Fibroblast of lung (primary cell): ENCODE data around the gene TUBGCP5. TPM values are rescaled to one million over a fixed set of nuclear protein-coding genes. Genes with fewer than 3 reads are reported as not detected.
A peak's percentile ranks its signal among the peaks of the same experiment; 100 is the strongest.

Experiments
- DNase-seq, 2 donors: peaks; one replicate each; pipeline versions ENCODE4 v3.0.0 to v3.0.0-alpha.2; 2010; ENCODE audit warnings: low read depth in 2 of 2
- H2AFZ ChIP-seq: 2 replicates; pipeline ENCODE4 v1.5.1; 2012; ENCODE audit warnings: low read length, control low read depth, inconsistent platforms
- H3K27ac ChIP-seq: 2 replicates; pipeline ENCODE4 v1.5.1; 2011; ENCODE audit warnings: low read length, control low read depth; ENCODE audit not compliant: insufficient read depth
- H3K27me3 ChIP-seq: 2 replicates; pipeline ENCODE4 v1.5.1; 2011; ENCODE audit warnings: mild to moderate bottlenecking, low read length; ENCODE audit not compliant: control insufficient read depth, insufficient read depth
- H3K36me3 ChIP-seq: 2 replicates; pipeline ENCODE4 v1.5.1; 2011; ENCODE audit warnings: low read length; ENCODE audit not compliant: control insufficient read depth, insufficient read depth
- H3K4me1 ChIP-seq: 2 replicates; pipeline ENCODE4 v1.5.1; 2011; ENCODE audit warnings: low read length; ENCODE audit not compliant: control insufficient read depth, insufficient read depth; ENCODE audit errors: extremely low read depth
- H3K4me2 ChIP-seq: 2 replicates; pipeline ENCODE4 v1.5.1; 2011; ENCODE audit warnings: low read length, control low read depth; ENCODE audit not compliant: insufficient read depth; ENCODE audit errors: extremely low read depth
- H3K4me3 ChIP-seq, 4 experiments: fragments of 200-600 bp in 1 of 4; sonication (generic) in 1 of 4; replicated peaks in 1 of 4; 2 replicates each; pipeline ENCODE4 v1.5.1; 2011 to 2016; ENCODE audit warnings: low read length in 4 of 4, low read depth in 3 of 4, mild to moderate bottlenecking in 3 of 4, control low read depth in 2 of 4, inconsistent platforms in 1 of 4, mixed read lengths in 1 of 4; ENCODE audit not compliant: insufficient read depth in 1 of 4; ENCODE audit errors: control extremely low read depth in 1 of 4
- H3K79me2 ChIP-seq: 2 replicates; pipeline ENCODE4 v1.5.1; 2012; ENCODE audit warnings: mild to moderate bottlenecking, low read length, inconsistent platforms; ENCODE audit not compliant: control insufficient read depth, insufficient read depth
- H3K9ac ChIP-seq: 2 replicates; pipeline ENCODE4 v1.5.1; 2011; ENCODE audit warnings: mild to moderate bottlenecking, low read length, control low read depth; ENCODE audit not compliant: insufficient read depth
- H3K9me3 ChIP-seq: 2 replicates; pipeline ENCODE4 v1.5.1; 2012; ENCODE audit warnings: low read depth, low read length; ENCODE audit not compliant: control insufficient read depth, insufficient read depth
- H4K20me1 ChIP-seq: 2 replicates; pipeline ENCODE4 v1.5.1; 2011; ENCODE audit warnings: low read length; ENCODE audit not compliant: control insufficient read depth, insufficient read depth; ENCODE audit errors: extremely low read depth
- EZH2 ChIP-seq: IDR thresholded peaks from 2 replicates; pipeline ENCODE4 v1.5.1; 2012; ENCODE audit warnings: low read length, control low read depth, mild to moderate bottlenecking; ENCODE audit errors: missing control alignments
- polyA plus RNA-seq, 2 donors: library from polyadenylated mRNA; depleted of rRNA in 1 of 2; stranded (reverse) in 1 of 2; unstranded in 1 of 2; fragments of >200 nt; gene quantifications; 2 replicates each; pipeline ENCODE4 v1.2.1, GENCODE V29; 2011 to 2012; ENCODE audit warnings: missing spikeins in 1 of 2
- total RNA-seq: library from RNA; depleted of rRNA; stranded (reverse); fragments of >200 nt; gene quantifications from 2 replicates; pipeline ENCODE4 v1.2.1, GENCODE V29; 2014
- TF ChIP-seq, protein P1 (sequence below), 2 donors: IDR thresholded peaks in 1 of 2; conservative IDR thresholded peaks in 1 of 2; 1 replicate in 1 of 2; 2 replicates in 1 of 2; pipeline ENCODE4 v1.5.1; 2011 to 2012; ENCODE audit warnings: low read length in 2 of 2, control low read depth in 1 of 2, inconsistent platforms in 1 of 2, low read depth in 1 of 2, mild to moderate bottlenecking in 1 of 2

The TUBGCP5 gene
- total and polyA plus RNA-seq, 2 donors (not counting 1 experiment from before 2014, with no cell fraction given), result 17.0 to 22.0 TPM

DNA sequence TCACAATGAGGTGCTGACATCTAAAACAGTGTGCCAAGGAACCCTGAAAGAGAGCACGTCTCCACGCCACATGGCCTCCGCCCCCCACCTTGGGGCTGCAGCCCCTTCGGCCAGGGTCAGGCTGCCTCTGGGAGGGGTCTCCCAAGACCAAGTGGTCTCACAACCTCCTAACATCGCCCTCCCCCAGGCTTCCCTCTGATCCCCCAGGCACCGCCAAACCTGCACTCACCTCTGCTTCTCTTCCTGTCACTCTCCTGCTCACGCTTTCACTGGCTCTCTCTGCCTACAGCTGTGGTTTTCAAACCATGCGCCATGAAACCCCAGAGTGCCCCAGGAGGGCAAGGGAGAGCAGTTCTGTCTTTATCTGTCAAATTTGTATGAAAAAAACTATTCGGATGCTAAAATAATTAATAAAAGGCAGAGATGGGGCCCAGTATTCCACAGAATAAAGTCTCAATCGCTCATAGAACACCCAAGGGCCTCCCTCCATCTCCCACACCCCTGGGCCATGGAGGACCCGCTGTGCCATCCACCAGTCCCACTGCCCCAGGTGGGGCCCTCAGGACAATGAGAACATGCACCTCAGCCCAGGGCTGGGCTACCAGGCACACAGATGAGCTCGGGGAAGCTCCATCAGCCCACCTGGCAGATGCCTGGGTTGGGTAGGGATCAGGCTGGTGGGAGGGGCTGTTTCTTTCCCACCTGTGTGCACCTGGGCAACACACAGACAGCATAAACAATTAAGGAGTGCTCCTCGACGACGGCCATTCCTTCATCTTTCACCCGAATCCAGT lies 80.7 kb downstream of the TUBGCP5 start:
- Histone ChIP-seq H4K20me1 (no peaks in the 10 kb centered on the region), H3K9ac (no peak overlapping the region), H3K9me3 (no peaks in the 10 kb centered on the region), H3K4me2 (no peak overlapping the region), H3K4me3 (no peak overlapping the region), H2AFZ (no peak overlapping the region), H3K27me3 (no peaks in the 10 kb centered on the region), H3K4me1 (peaks cover 14% of the 10 kb centered on the region), H3K36me3 (no peaks in the 10 kb centered on the region), H3K79me2 (peaks cover 77% of the 10 kb centered on the region), H3K27ac (no peak overlapping the region)
- DNase-seq, result no peak
- TF ChIP-seq, protein P1, sequence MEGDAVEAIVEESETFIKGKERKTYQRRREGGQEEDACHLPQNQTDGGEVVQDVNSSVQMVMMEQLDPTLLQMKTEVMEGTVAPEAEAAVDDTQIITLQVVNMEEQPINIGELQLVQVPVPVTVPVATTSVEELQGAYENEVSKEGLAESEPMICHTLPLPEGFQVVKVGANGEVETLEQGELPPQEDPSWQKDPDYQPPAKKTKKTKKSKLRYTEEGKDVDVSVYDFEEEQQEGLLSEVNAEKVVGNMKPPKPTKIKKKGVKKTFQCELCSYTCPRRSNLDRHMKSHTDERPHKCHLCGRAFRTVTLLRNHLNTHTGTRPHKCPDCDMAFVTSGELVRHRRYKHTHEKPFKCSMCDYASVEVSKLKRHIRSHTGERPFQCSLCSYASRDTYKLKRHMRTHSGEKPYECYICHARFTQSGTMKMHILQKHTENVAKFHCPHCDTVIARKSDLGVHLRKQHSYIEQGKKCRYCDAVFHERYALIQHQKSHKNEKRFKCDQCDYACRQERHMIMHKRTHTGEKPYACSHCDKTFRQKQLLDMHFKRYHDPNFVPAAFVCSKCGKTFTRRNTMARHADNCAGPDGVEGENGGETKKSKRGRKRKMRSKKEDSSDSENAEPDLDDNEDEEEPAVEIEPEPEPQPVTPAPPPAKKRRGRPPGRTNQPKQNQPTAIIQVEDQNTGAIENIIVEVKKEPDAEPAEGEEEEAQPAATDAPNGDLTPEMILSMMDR (conservative IDR thresholded peaks at IDR 0.05 in 1 of 2, IDR thresholded peaks at IDR 0.05 in 1 of 2; ENCODE audit: low read depth in 1 of 2, low read length in 2 of 2), result no peak
- TF ChIP-seq EZH2, result no peak

DNA sequence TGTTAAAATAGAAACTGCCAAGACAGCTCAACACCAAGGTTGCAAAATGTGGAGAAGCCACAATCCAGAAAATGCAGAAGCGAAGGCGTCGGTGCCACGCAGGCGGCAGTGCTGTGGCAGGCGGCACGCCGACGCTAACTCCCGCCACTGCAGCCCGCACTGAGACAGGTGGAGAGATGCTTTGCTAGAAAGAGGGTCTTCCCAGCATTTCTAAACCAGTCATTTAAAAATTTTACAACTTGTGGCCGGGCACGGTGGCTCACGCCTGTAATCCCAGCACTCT lies 82.5 kb downstream of the TUBGCP5 start:
- TF ChIP-seq EZH2, result no peak
- TF ChIP-seq, protein P1 (conservative IDR thresholded peaks at IDR 0.05 in 1 of 2, IDR thresholded peaks at IDR 0.05 in 1 of 2; ENCODE audit: low read depth in 1 of 2, low read length in 2 of 2), result no peak
- no peak overlapping the region for H3K4me3 ChIP-seq
- H4K20me1 ChIP-seq, result no peaks in the 10 kb centered on the region

DNA sequence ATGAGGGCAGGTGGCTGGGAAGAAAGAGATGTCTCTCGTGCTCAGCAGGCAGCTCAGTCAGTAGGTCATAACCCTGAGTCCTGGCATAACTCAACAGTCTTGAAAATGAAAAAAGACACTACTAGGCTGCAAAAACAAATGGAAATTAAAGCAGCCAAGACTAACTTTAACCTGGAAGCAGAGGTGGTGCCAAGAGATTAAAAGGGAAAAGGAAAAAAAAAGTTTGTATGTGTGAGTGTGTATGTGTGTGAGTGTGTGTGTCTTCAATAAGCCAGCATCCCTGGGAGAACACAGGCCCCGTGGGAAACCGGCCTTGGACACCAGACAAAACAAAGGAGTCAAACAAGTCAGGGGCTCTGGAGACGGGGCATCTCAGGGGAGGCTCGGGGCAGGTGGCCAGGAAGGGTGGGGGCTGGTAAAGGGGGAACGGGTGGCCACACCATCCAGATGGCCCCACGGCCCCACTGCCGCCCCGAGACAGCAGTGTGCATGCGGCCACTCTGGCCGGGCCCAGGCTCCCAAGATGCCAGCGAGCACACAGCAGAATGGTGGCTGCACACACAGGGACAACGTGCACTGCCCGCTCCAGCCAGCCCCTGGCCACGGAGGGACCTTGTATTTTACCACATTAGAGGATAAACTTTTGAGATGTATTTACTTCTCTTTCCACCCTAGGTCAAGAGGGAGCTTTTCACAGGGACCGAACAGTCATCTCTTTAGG lies 83.0 kb downstream of the TUBGCP5 start:
- no peaks in the 10 kb centered on the region for H3K9me3 ChIP-seq
- no peaks in the 10 kb centered on the region for H3K36me3 ChIP-seq
- DNase-seq, result peak; percentile 13 to 18
- H3K27ac ChIP-seq, result no peak overlapping the region
- no peak overlapping the region for H3K4me2 ChIP-seq
- no peak for TF ChIP-seq EZH2
- TF ChIP-seq, protein P1 (conservative IDR thresholded peaks at IDR 0.05 in 1 of 2, IDR thresholded peaks at IDR 0.05 in 1 of 2; ENCODE audit: low read depth in 1 of 2, low read length in 2 of 2), result no peak
- no peak overlapping the region for H3K4me3 ChIP-seq
- H3K79me2 ChIP-seq, result peaks cover 74% of the 10 kb centered on the region
- no peaks in the 10 kb centered on the region for H3K27me3 ChIP-seq
- no peaks in the 10 kb centered on the region for H4K20me1 ChIP-seq
- peaks cover 19% of the 10 kb centered on the region for H3K4me1 ChIP-seq
- H3K9ac ChIP-seq, result no peak overlapping the region
- no peak overlapping the region for H2AFZ ChIP-seq

More for the DNA sequence above, 82.5 kb downstream of the TUBGCP5 start:
- Histone ChIP-seq H3K4me2 (no peak overlapping the region), H3K27ac (no peak overlapping the region), H3K9me3 (no peaks in the 10 kb centered on the region), H3K36me3 (no peaks in the 10 kb centered on the region), H2AFZ (no peak overlapping the region), H3K27me3 (no peaks in the 10 kb centered on the region), H3K4me1 (peaks cover 17% of the 10 kb centered on the region), H3K9ac (no peak overlapping the region), H3K79me2 (peaks cover 71% of the 10 kb centered on the region)
- no peak for DNase-seq
